D341Med (cell line): ENCODE data around the gene VDR.

Experiments
- DNase-seq: peaks from one replicate; pipeline ENCODE4 v3.0.0; 2012; ENCODE audit warnings: low spot score

VDR gene

DNA sequence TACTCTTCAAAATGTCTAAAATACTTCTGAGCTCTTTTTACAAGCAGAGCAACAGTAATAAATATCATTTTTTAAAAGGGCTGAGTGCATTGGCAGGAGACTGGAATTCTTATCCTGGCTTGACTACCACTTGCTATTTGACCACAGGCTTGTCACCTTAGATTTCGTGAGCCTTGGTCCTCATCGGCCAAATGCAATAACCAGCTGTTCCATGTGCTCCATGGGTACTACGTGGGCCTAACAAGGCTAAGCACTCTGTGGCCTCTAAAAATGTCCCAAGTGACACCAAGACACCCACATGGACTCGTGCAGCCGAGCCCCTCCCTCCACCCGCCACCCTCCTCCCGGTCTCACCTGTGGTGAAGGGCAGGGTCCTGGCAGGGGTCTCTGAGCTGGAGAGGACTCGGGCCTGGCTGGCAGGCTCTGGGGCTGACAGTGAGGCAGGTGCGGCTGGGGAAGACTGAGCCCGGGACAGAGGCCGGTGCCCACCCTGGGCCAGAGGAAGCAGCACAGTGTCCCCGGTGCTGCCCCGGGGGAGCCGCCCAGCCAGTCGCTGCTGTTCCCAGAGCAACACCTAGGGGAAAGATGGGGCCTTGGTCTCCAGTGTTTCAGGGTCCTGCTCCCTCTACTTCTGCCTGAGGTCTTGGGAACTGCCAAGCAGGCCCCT is 111.6 kb downstream of the VDR start:
- DNase-seq, result no peak

DNA sequence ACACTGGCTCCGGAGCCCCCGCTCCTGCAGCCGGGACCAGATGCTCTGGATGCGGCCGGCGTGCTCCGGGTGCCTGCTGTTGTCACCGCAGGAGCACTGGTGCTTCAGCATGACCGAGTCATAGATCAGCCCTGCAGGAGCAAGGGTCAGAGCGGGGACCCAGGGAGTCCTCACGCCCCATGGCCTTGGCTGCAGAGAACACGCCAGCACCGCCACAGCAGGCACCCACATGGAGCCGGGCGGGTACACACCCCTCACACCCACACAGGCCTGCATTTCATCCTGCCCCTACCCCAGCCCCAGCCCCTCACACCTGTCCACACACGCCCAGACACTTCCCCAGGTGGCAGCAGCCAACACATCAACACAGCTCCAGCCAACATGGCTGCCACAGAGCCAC is 112.9 kb downstream of the VDR start:
- DNase-seq, result no peak
